HG02759 (cell line): Measurements from ENCODE around the gene RNF44.

Experiments
- ATAC-seq: cut with Tn5 transposase; IDR thresholded peaks from one replicate; pipeline ENCODE4 v1.9.1; 2021; ENCODE audit warnings: mild to moderate bottlenecking, moderate library complexity; ENCODE audit not compliant: unreplicated experiment

Gene RNF44

GRCh38 chr5:176537554-176538229 lies 490 bp upstream of the RNF44 start:
- peak; percentile 66 for ATAC-seq

- ATAC-seq: peak; percentile 20
Observed at GRCh38 chr5:176536132-176536901, 885 bp downstream of the RNF44 start.

DNA sequence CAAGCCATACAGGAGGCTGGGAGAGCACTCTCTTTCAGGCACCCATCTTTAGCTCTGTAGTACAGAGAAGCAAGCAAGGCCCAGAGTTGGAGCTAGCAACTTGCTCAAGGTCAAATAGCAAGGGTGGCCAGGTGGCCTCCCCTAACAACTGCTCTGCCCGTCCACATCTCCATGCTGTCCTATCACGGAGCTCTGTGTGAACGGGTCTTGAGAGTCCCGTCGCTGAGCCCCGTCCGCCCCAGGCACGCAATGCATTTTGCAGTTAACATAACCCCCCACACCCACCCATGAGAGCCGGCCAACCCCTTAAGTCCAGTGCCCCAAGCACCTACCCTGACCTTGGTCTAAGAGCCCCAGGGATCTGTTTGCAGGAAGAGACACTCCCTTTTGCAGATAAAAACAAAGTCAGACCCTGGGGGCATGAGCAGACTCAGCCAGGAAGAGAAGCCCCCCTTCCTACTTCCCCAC lies 1.5 kb downstream of the RNF44 start:
- ATAC-seq: no peak

- ATAC-seq: no peak
Observed at GRCh38 chr5:176535101-176535663, 2.0 kb downstream of the RNF44 start.

GRCh38 chr5:176534640-176535039 lies 2.6 kb downstream of the RNF44 start:
- no peak for ATAC-seq

DNA sequence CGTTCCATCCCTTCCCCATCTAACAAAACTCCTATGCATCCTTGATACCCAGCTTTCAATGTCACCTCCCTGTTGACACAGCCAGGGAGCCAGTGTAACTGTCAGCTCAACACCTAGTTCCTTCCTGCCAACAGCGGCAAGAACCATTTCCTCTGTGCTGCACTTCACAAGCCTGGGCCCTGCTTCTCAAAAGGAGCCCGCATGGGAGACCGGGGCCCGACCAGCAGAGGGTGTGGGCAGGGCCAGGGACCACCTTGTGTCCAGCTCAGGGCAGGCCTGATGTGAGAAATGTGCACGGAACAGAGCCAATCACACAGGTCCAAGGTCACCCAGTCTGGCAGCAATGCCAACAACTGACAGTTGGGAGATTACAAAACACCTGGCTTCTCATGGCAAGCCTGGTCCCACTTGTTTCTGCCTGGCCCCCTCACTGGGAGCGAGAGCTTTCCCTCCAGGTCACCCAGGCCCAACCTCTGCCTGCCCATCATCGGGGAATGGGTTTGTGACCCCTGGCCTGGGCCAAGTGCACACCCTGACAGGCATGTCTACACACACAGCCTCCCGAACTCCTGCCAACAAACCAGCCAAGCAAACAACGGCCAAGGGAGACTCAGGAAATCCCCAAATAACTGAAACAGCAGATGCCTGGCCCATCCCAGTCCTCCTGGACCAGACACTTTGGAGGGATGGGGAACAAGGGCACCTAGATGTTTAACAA lies 3.1 kb downstream of the RNF44 start:
- ATAC-seq: no peak

DNA sequence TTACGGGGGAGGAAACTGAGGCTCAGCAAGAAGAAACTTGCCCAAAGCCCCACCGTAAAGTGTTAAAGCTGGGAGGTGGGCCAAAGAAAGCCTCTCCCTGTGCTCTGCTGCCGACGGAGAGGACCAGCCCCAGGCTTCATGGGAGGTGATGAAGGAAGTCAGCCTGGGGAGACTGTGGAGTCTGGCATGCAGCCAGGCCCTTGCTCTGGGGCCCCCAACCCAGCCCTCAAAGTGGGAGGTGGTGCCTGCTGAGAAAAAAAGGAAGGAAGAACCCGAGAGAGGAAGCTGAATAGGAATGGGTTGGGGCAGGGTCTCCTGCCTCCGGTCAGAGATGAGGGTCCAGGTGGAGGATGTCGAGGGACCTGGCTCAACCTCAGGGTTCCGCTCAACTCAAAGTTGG lies 3.8 kb downstream of the RNF44 start:
- ATAC-seq: no peak

DNA sequence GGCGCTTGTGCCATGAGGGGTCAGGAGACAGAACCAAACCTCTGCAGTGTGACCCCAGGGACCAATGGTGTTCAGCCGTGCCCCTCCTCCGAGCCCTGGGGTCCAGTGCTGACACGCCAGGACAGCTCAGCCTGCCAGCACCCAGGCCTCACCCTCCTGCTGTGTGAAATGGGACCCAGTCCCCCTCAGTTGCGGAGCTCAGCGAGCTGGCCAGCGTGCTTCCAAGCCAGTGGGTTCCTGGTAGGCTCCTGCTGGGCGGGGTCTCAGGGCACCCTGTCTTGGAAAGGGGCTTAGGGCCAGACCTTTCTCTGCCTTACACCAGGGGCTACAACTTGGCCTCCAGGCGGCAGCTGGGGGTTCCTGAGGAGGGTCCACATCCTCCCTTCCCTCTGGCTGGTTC lies 4.4 kb downstream of the RNF44 start:
- ATAC-seq: no peak

GRCh38 chr5:176531902-176532493 lies 5.2 kb downstream of the RNF44 start:
- ATAC-seq: no peak

DNA sequence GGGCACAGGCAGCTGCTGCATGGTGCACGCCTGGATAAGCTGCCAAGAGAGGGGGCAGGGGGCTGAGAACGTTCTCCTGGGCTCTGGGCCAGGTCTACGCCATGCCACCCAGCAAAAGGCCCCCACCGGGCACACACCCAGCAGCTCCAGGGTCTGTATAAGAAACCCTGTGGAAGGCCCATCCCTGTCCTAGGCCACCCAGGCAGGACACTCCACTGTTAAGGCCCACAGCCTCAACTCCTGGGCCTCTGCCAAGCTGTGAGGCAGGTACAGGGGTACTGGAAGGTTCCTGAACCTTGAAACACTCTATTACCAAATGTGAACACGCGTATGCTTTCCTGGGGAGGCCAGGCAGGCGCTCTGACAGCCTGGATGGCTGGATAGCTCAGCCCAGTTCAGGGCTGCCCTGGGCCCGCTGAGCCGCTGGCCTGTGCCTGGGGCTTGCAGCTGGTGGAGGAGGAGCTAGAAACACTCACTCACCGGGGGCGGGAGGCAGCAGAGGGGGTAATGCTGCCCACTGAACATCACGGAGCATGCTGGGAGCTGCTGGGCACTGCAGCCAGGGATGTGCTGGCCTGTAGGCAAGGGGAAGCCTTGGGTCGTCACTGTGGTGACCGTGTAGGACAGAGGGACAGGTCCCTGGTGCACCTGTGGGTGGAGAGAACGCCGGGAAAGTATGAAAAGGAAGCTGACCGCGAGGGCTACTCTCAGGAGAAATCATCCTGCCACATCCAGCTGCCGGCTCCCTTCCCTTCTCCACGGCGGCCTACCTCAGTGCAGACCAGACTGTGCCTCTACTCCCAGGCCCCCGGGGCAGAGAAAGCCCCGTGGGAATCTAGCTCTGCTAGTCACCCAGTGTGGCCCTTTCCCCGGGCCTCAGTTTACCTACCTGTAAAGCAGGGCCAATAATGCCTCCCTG lies 6.0 kb downstream of the RNF44 start:
- ATAC-seq: no peak

- ATAC-seq: no peak
Observed at GRCh38 chr5:176530393-176530982, 6.7 kb downstream of the RNF44 start.

DNA sequence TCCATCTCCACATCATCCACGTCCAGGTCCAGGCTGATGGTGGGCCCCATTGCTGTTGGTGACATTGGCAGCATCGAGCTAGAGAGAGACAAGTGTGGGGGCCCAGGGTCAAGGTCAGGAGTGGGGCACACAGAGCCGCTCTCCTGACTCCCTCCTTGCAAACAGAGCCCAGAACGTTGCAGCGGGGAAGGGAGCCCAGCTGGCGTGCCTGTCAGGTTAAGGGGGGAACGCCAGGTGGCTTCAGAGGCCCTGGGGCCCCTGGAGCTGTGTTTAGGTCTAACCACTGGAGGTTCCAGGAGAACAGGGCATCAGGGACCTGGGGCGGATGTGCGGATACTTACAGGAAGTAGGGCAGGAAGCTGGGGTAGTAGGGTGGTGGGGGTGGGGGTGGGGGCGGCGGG lies 7.5 kb downstream of the RNF44 start:
- ATAC-seq: no peak

DNA sequence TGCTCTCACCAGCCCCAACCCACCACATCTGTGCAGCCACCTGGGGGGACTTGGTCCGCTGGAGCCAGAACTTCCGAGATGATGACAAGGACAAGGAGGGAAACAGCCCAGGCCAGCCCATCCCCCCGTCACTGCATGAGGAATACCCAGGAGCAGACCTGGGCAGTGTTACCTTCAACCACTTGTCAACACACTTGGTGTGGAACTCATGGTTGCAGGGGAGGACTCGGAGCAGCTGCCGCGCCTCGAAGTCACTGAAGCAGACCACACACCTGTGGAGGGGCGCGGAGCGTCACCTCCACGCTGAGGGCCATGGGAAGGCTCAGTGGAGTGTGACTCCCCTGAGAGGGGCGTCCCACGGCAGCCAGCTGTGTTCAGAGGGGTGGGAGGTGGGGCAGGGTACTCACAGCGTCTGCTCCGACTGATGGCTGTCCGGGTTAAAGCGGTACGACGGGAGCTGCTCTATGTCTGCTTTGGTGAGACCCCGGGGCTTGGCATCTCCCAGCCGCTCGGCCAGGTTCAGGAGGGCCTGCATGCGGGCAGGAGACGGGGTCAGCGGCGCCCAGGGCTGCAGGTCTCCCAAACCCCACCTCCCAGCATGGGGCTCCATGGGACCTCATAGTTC lies 8.0 kb downstream of the RNF44 start:
- no peak for ATAC-seq

DNA sequence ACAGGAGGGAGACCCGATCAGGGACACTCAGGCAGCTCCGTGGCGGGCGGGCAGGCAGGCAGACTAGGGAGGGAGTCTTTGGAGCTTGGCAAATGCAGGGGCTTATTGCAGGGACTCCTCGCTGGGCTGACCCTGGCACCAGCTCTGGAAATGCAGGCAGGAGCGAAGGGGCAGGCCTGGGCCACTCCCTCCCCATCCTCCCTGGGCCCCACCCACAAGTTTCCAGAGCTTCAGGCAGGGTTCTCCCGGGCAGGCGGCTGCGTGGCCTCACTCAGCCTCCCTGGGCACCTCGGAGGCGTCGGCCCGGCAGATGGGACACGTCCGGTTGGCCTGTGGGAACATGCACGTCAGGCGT lies 8.5 kb downstream of the RNF44 start:
- no peak for ATAC-seq

GRCh38 chr5:176528301-176528700 lies 8.9 kb downstream of the RNF44 start:
- ATAC-seq: no peak

DNA sequence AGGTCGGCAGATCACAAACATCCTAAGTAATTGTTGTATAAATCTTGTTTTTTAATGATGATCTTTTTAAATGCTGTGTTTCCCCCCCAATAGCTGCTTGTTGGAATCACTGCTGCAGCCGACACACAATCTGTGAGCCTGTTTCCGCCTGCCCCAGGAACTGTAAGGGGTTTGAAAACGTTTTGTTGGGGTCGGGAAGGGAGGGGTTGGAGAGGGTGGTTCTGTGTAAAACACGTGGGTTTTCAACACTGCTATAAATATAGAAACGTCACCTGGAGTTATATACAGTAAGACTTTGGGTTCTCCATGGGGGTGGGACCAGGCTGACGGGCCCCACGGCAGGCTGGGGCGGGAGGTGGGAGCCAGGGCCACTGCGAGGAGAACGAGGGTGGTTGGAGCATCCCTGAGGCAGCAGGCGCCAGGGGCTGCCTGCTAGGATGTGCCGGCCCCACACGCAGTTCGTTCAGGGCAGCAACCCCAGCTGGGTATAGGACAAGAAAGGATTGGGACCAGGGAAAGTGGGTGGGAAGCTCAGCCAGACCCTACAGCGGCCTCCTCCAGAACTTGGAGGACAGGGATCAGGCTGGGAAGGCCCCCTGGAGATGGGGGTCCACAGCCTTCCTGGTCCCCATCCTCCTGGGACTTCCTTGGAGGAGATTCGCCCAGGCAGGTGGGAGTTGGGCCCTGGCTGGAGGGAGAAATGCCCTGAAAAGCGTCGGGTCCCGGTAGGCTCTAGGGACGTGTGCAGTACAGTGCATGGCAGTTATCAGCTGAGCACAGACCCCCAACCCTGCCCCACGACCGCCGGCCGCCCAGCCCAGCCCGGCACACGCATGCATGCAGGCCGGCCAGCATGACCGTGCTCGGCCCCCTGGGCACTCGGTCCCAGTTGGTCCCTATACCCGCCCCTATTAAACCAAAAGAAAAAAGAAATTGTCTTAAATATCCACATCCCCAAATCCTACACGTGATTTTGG lies 9.7 kb downstream of the RNF44 start:
- ATAC-seq: no peak

GRCh38 chr5:176526462-176526861 lies 10.7 kb downstream of the RNF44 start:
- no peak for ATAC-seq

DNA sequence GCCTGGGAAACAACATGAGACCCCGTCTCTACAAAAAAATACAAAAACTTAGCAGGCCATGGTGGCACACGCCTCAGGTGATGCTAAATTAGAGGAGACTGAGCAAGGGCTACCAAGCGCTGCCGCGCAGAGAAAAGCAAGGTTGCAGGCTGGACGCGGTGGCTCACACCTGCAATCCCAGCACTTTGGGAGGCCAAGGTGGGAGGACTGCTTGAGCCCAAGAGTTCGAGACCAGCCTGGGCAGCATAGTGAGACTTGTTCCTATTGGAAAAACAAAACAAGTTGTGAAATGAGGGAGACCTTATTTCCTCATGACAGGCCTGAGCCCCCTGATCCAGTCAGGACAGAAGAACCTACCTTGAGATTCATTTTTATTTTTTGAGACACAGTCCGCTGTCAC lies 11.5 kb downstream of the RNF44 start:
- ATAC-seq: no peak
